Stimulated activated CD4-positive, alpha-beta T cell treated with anti-CD3 and anti-CD28 coated beads, Interleukin-4, amount 100 ng/mL, for 1 hour (primary cell): ENCODE data around the gene CDHR2.
A peak's percentile ranks its signal among the peaks of the same experiment; 100 is the strongest.
"Not testable (repeated sequence)": the region's sequence is repeated elsewhere in the genome, so short reads cannot be mapped to it uniquely, and the experiment has no call there.

Experiments used
- DNase-seq: peaks from one replicate; pipeline ENCODE4 v3.0.0-alpha.2; 2020

The CDHR2 gene

GRCh38 chr5:176542596-176543427 is 6.3 kb upstream of the CDHR2 start:
- DNase-seq: peak; percentile 37

GRCh38 chr5:176543428-176544182 is 5.5 kb upstream of the CDHR2 start:
- DNase-seq: peak; percentile 76

- no peak for DNase-seq
Observed at GRCh38 chr5:176545388-176545736, 3.8 kb upstream of the CDHR2 start.

- DNase-seq: no peak
Observed at GRCh38 chr5:176545737-176546509, 3.2 kb upstream of the CDHR2 start.

- no peak for DNase-seq
Observed at GRCh38 chr5:176547802-176548201, 1.3 kb upstream of the CDHR2 start.

- DNase-seq: no peak
Observed at GRCh38 chr5:176549871-176550270, 729 bp downstream of the CDHR2 start.

- no peak for DNase-seq
Observed at GRCh38 chr5:176550275-176550831, 1.2 kb downstream of the CDHR2 start.

GRCh38 chr5:176550937-176551336 is 1.8 kb downstream of the CDHR2 start:
- not testable (repeated sequence) for DNase-seq

GRCh38 chr5:176552332-176552869 is 3.3 kb downstream of the CDHR2 start:
- DNase-seq: no peak

- no peak for DNase-seq
Observed at GRCh38 chr5:176553260-176554085, 4.3 kb downstream of the CDHR2 start.

- DNase-seq: no peak
Observed at GRCh38 chr5:176557846-176558245, 8.7 kb downstream of the CDHR2 start.

- no peak for DNase-seq
Observed at GRCh38 chr5:176559683-176560082, 10.5 kb downstream of the CDHR2 start.

GRCh38 chr5:176560364-176560763 is 11.2 kb downstream of the CDHR2 start:
- peak; percentile 35 for DNase-seq

GRCh38 chr5:176561259-176561658 is 12.1 kb downstream of the CDHR2 start:
- DNase-seq: no peak

- no peak for DNase-seq
Observed at GRCh38 chr5:176562189-176562588, 13.0 kb downstream of the CDHR2 start.

GRCh38 chr5:176564002-176564401 is 14.9 kb downstream of the CDHR2 start:
- DNase-seq: no peak

- DNase-seq: no peak
Observed at GRCh38 chr5:176565760-176566288, 16.7 kb downstream of the CDHR2 start.

- DNase-seq: no peak
Observed at GRCh38 chr5:176568657-176569056, 19.5 kb downstream of the CDHR2 start.

- DNase-seq: no peak
Observed at GRCh38 chr5:176570044-176570443, 20.9 kb downstream of the CDHR2 start.

GRCh38 chr5:176573564-176574296 is 24.6 kb downstream of the CDHR2 start:
- DNase-seq: peak; percentile 83

- DNase-seq: no peak
Observed at GRCh38 chr5:176574297-176574591, 25.1 kb downstream of the CDHR2 start.
